Liver (tissue), 3 donors: ENCODE measurements around the gene TTC1.

Experiments
- FOXA1 ChIP-seq: IDR thresholded peaks from 2 replicates; pipeline ENCODE4 v1.6.1; 2016; ENCODE audit warnings: antibody characterized with exemption
- GABPA ChIP-seq, 2 donors: IDR thresholded peaks in 1 of 2; conservative IDR thresholded peaks in 1 of 2; 2 replicates each; pipeline ENCODE4 v1.6.1; 2016; ENCODE audit warnings: antibody characterized with exemption in 2 of 2, mild to moderate bottlenecking in 1 of 2, moderate library complexity in 1 of 2
- NR2F2 ChIP-seq: IDR thresholded peaks from 2 replicates; pipeline ENCODE4 v1.6.1; 2016; ENCODE audit warnings: antibody characterized with exemption
- SP1 ChIP-seq: IDR thresholded peaks from 2 replicates; pipeline ENCODE4 v1.6.1; 2018; ENCODE audit warnings: antibody characterized with exemption, mild to moderate bottlenecking
- TAF1 ChIP-seq: conservative IDR thresholded peaks from 2 replicates; pipeline ENCODE4 v1.6.1; 2016; ENCODE audit warnings: antibody characterized with exemption, mild to moderate bottlenecking
- TF ChIP-seq, protein P1 (sequence below): fragments of 150-350 bp; IDR thresholded peaks from 2 replicates; pipeline ENCODE4 v1.5.1; 2017; ENCODE audit warnings: improper control_type of control experiment, low read depth, low read length; ENCODE audit not compliant: missing input control
- TF ChIP-seq, protein P2 (sequence below): IDR thresholded peaks from 2 replicates; pipeline ENCODE4 v1.6.1; 2016; ENCODE audit warnings: antibody characterized with exemption
- TF ChIP-seq, protein P3 (sequence below): IDR thresholded peaks from 2 replicates; pipeline ENCODE4 v1.6.1; 2016; ENCODE audit warnings: antibody characterized with exemption
- TF ChIP-seq, protein P4 (sequence below): IDR thresholded peaks from 2 replicates; pipeline ENCODE4 v1.6.1; 2016; ENCODE audit warnings: antibody characterized with exemption
- donor health status: healthy.
- donor health status: healthy.

DNA sequence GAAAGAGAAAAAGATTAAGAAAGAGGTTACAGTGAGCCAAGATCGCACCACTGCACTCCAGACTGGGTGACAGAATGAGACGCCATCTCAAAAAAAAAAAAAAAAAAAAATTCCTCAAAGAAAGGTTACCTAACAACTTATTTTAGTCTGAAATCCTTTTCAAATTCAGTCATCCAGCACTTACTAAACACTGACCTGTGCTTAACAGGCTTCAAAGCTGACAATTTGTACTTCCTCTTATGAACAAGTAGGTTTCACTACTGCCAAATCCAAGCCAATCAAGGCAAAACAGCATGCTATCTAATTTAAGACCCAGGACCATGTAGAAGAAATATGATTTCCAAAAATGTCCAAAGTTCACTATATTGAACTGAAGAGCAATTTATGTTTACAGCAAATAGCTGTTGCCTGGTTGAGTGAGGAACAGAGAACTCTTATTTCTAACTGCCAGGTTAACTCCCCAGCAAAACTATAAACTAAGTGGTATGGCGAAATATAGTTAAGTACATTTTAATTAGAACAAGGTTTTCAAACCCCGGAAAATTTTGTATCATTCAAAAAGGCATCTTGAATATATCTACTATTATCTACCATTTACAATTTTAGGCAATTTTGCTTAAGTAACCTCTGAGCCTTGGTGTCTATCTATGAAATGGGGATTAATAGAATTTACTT, 96.9 kb downstream of the TTC1 start:
- TF ChIP-seq TAF1, result no peak
- TF ChIP-seq, protein P1, sequence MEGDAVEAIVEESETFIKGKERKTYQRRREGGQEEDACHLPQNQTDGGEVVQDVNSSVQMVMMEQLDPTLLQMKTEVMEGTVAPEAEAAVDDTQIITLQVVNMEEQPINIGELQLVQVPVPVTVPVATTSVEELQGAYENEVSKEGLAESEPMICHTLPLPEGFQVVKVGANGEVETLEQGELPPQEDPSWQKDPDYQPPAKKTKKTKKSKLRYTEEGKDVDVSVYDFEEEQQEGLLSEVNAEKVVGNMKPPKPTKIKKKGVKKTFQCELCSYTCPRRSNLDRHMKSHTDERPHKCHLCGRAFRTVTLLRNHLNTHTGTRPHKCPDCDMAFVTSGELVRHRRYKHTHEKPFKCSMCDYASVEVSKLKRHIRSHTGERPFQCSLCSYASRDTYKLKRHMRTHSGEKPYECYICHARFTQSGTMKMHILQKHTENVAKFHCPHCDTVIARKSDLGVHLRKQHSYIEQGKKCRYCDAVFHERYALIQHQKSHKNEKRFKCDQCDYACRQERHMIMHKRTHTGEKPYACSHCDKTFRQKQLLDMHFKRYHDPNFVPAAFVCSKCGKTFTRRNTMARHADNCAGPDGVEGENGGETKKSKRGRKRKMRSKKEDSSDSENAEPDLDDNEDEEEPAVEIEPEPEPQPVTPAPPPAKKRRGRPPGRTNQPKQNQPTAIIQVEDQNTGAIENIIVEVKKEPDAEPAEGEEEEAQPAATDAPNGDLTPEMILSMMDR, result no peak
- TF ChIP-seq, protein P2, sequence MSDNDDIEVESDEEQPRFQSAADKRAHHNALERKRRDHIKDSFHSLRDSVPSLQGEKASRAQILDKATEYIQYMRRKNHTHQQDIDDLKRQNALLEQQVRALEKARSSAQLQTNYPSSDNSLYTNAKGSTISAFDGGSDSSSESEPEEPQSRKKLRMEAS, result no peak
- TF ChIP-seq FOXA1, result no peak
- TF ChIP-seq, protein P3, sequence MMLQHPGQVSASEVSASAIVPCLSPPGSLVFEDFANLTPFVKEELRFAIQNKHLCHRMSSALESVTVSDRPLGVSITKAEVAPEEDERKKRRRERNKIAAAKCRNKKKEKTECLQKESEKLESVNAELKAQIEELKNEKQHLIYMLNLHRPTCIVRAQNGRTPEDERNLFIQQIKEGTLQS, result no peak
- TF ChIP-seq GABPA (IDR thresholded peaks at IDR 0.05 in 1 of 2, conservative IDR thresholded peaks at IDR 0.05 in 1 of 2), result no peak
- TF ChIP-seq, protein P4, sequence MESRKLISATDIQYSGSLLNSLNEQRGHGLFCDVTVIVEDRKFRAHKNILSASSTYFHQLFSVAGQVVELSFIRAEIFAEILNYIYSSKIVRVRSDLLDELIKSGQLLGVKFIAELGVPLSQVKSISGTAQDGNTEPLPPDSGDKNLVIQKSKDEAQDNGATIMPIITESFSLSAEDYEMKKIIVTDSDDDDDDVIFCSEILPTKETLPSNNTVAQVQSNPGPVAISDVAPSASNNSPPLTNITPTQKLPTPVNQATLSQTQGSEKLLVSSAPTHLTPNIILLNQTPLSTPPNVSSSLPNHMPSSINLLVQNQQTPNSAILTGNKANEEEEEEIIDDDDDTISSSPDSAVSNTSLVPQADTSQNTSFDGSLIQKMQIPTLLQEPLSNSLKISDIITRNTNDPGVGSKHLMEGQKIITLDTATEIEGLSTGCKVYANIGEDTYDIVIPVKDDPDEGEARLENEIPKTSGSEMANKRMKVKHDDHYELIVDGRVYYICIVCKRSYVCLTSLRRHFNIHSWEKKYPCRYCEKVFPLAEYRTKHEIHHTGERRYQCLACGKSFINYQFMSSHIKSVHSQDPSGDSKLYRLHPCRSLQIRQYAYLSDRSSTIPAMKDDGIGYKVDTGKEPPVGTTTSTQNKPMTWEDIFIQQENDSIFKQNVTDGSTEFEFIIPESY, result no peak
- no peak for TF ChIP-seq NR2F2
- TF ChIP-seq SP1, result no peak
